Epithelial cell of esophagus (primary cell): ENCODE results near the gene KSR2.

ENCODE experiments used
- DNase-seq: peaks from one replicate; pipeline ENCODE4 v3.0.0; 2010; ENCODE audit warnings: low read depth
- H3K4me3 ChIP-seq: 2 replicates; pipeline ENCODE4 v1.5.1; 2011; ENCODE audit warnings: mild to moderate bottlenecking, low read length, control low read depth
- TF ChIP-seq, protein P1 (sequence below): IDR thresholded peaks from 2 replicates; pipeline ENCODE4 v1.5.1; 2011; ENCODE audit warnings: low read depth, mild to moderate bottlenecking, low read length, control low read depth, inconsistent platforms; ENCODE audit not compliant: insufficient read depth; ENCODE audit errors: missing control alignments

Gene KSR2

DNA sequence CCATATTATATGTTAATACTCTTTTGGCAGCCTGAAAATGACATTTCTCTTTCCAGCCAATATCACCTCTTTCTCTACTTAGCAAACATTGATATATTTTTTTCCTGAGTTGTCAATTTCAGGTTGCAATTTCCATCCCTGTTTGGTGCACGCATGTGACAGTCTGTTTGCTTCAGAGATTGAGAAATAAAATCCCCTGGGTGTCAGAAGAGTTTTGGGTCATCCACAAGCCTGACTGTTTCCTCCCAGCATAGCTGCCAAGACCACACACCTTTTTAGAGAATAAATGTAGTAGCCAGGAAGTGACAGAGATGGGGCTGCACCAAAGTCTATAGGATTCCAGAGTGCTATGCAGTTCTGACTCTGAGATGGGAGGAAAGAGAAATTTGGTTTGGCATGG is 462.5 kb downstream of the KSR2 start:
- no peak overlapping the region for H3K4me3 ChIP-seq
- TF ChIP-seq, protein P1, sequence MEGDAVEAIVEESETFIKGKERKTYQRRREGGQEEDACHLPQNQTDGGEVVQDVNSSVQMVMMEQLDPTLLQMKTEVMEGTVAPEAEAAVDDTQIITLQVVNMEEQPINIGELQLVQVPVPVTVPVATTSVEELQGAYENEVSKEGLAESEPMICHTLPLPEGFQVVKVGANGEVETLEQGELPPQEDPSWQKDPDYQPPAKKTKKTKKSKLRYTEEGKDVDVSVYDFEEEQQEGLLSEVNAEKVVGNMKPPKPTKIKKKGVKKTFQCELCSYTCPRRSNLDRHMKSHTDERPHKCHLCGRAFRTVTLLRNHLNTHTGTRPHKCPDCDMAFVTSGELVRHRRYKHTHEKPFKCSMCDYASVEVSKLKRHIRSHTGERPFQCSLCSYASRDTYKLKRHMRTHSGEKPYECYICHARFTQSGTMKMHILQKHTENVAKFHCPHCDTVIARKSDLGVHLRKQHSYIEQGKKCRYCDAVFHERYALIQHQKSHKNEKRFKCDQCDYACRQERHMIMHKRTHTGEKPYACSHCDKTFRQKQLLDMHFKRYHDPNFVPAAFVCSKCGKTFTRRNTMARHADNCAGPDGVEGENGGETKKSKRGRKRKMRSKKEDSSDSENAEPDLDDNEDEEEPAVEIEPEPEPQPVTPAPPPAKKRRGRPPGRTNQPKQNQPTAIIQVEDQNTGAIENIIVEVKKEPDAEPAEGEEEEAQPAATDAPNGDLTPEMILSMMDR = no peak
- no peak for DNase-seq

DNA sequence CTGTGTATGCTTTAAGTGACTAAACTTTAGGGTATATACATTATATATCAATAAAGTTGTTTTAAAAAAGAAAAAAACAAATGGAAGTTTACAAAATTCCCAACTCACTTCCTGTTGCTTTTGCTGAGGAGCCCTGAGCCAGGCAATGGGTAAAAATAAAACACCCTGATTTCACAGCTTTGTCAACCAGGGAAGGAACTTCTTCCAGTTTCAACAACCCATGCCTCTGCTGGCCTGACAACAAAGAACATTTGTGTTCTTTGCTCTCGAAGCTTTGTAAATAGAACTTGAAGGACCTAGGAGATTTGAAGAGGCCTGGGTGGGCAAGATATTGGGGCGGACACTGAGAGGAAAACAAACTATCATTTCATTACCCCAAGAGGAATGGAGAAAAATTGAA is 466.2 kb downstream of the KSR2 start:
- H3K4me3 ChIP-seq = no peak overlapping the region
- no peak for DNase-seq
- TF ChIP-seq, protein P1 = no peak

DNA sequence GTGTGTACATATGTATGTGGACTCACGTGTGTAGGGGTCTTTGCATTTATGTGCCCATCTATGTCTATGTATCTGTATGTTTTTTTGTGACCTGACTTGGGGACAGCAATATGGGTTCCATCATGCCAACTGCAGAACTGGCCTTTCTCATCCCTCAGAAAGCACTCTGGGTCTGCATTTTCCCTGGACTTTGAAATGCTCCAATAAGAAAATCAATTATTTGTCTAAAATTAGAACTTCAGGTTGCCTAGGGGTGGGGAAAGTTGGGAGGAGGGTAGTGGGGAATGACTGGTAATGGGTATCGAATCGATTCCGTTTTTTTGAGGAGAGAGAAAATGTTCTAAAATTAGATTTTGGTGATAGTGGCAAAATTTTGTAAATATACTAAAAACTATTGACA is 466.6 kb downstream of the KSR2 start:
- TF ChIP-seq, protein P1 = no peak
- DNase-seq = no peak
- H3K4me3 ChIP-seq = no peak overlapping the region

DNA sequence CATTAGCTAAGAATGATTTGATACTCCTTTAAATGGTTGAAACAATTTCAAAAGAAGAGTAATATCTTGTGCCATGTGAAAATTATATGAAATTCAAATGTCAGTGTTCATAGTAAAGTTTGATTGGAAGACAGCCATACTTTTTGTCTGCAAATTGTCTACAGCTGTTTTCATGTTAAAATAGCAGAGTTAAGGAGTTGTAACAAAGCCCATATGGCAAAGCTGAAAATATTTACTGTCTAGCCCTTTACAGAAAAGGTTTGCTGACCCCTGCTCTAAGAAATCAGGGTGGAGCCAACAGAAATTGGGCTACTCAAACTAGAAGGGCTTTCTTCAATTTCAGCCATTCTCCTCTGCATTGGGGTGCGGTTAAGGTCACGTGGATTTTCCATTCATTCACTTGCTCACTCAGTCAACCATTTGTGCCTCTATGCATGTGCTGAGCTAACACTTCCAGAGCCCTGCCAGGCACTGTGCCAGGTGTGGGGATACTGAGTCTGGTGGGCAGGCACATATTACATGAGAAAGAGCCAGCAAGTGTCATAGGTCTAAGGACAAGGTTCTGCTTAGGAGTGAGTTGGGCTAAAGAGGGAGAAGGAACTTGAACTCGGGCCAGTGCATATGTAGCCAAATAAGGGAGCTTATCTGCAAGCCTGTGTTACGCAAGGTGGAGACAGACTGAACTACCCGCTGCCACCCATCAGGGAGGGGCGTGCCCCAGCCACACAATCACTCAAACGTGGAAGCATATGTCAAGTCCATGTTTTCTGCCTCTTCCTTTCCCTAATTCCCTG is 467.5 kb downstream of the KSR2 start:
- DNase-seq = no peak
- H3K4me3 ChIP-seq = no peak overlapping the region
- TF ChIP-seq, protein P1 = no peak

DNA sequence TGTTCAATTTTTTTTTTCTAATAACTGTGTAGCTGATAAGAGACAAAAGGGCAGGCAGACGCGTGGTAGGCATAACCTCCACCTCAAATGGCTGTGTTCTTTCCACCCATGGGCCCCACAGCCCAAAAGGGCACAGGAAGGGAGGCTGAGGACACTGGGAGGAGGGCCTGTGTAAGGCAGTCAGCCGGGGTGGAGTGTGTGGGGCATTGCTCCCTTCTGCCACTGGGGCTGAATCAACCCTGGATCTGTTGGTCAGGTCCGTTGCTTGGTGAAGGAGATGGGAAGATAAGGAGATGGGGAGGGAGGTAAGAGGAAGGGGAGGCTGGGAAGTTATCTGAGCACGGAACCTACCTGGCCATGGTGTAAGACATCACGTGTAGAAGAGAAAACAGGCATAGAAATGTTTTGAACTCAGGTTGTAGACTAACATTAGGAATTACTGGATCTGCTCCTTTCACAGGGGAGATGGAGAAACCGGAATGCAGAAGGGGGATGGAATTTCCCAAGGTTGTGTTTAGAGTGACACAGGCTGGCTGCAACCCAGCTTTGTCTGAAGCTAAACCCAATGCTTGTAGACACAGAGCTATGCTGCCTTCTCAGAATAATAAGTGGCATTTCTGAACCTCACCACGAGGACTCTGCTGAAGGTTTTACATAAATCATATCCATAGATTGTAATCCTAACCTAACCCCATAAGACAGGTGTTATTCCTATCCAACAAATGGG is 468.9 kb downstream of the KSR2 start:
- no peak overlapping the region for H3K4me3 ChIP-seq
- no peak for DNase-seq
- TF ChIP-seq, protein P1 = no peak

DNA sequence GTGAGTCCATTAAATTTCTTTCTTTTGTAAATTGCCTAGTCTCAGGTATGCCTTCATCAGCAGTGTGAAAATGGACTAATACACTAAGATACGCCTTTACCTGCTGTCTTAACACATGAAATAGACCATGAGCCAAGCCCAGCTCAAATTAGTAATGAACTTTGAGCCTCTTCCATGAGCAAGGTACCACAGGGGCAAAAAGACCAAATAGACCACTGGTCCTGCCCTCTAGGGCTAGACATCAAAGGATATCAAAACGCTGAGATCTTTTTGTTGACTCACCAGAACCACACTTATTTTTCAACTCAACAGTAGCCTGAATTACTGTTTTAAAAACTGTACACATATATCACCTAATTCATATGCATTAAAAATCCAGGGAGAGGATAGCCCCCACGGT is 469.9 kb downstream of the KSR2 start:
- TF ChIP-seq, protein P1 = no peak
- DNase-seq = no peak
- H3K4me3 ChIP-seq = no peak overlapping the region
